Measurements from ENCODE around the gene FAM47E. TPM values are rescaled to one million over a fixed set of nuclear protein-coding genes. Genes with fewer than 3 reads are reported as not detected.

The FAM47E gene
- total and polyA plus RNA-seq, 2 of the 13 experiments (the other 11 are each of a cell fraction or from before 2014, with no cell fraction given) = 0.33 to 0.66 TPM

DNA sequence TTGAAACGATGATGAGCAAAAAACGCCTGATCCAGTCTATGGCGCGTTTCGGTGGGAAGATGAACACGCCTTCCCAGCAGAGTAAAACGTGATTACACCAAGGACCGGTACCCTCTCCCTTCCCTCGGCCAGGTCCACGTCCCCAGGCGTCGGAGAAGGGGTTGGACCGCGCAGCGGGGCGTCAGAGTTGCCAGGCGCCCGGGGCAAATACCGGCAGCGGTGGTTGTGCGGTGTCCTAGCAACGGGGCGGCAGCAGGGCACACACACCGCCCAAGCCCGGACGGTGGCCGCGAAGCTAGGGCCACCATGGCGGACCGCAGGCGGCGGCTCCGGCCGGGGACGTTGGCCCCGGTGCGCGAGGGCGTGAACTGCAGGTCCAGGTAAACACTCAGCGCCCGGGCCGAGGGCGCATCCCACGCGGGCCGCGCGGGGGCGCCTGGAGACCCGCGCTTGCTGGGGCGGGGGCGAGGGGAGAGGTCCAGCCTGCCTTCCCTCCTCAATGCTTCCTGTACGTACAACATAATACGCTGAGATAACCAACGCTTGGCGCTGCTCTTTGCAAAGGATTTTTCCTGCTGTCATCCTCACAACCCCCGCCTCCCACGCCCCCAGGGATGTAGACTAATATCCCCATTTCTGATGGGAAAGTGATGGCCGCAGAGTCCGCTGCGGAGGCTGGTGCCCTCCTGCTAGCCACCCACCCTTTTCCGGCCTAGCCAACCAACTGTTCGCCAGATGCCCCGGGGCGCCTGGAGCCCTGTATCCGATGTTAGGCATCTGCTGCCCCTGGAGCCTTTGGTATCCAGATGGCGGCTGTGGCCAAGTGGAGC, at the start of gene FAM47E (continued):
- TF ChIP-seq, protein P1, sequence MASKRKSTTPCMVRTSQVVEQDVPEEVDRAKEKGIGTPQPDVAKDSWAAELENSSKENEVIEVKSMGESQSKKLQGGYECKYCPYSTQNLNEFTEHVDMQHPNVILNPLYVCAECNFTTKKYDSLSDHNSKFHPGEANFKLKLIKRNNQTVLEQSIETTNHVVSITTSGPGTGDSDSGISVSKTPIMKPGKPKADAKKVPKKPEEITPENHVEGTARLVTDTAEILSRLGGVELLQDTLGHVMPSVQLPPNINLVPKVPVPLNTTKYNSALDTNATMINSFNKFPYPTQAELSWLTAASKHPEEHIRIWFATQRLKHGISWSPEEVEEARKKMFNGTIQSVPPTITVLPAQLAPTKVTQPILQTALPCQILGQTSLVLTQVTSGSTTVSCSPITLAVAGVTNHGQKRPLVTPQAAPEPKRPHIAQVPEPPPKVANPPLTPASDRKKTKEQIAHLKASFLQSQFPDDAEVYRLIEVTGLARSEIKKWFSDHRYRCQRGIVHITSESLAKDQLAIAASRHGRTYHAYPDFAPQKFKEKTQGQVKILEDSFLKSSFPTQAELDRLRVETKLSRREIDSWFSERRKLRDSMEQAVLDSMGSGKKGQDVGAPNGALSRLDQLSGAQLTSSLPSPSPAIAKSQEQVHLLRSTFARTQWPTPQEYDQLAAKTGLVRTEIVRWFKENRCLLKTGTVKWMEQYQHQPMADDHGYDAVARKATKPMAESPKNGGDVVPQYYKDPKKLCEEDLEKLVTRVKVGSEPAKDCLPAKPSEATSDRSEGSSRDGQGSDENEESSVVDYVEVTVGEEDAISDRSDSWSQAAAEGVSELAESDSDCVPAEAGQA (IDR thresholded peaks at IDR 0.05; ENCODE audit: low read depth) = no peak
- TF ChIP-seq, protein P1 (CRISPR knock-in tag; IDR thresholded peaks at IDR 0.05; ENCODE audit: borderline replicate concordance) = no peak; the same call in 1 of the 2 replicates
- TF ChIP-seq ZKSCAN5 (CRISPR knock-in tag; IDR thresholded peaks at IDR 0.05) (no peak), RBM39 (IDR thresholded peaks at IDR 0.05; ENCODE audit: low read depth, low read length, poor library complexity, severe bottlenecking) (peak; percentile 52), RFXAP (CRISPR knock-in tag; IDR thresholded peaks at IDR 0.05; ENCODE audit: borderline replicate concordance) (peak; percentile 98), ATM (IDR thresholded peaks at IDR 0.05; ENCODE audit: borderline replicate concordance) (no peak), FOSL1 (CRISPR knock-in tag; IDR thresholded peaks at IDR 0.05; ENCODE audit: borderline replicate concordance) (no peak), NFYB (CRISPR knock-in tag; IDR thresholded peaks at IDR 0.05) (no peak), FOXA3 (CRISPR knock-in tag; IDR thresholded peaks at IDR 0.05) (peak; percentile 75), ZNF563 (CRISPR knock-in tag; IDR thresholded peaks at IDR 0.05) (peak; percentile 64; the same call in 1 of the 2 replicates), ZNF713 (CRISPR knock-in tag; IDR thresholded peaks at IDR 0.05) (0 out of 2 replicates have a peak, but pooled peaks have one; percentile 40), BORCS8-MEF2B (CRISPR knock-in tag; IDR thresholded peaks at IDR 0.05) (peak; percentile 85; the same call in 1 of the 2 replicates)
- TF ChIP-seq, protein P2, sequence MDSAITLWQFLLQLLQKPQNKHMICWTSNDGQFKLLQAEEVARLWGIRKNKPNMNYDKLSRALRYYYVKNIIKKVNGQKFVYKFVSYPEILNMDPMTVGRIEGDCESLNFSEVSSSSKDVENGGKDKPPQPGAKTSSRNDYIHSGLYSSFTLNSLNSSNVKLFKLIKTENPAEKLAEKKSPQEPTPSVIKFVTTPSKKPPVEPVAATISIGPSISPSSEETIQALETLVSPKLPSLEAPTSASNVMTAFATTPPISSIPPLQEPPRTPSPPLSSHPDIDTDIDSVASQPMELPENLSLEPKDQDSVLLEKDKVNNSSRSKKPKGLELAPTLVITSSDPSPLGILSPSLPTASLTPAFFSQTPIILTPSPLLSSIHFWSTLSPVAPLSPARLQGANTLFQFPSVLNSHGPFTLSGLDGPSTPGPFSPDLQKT (CRISPR knock-in tag; IDR thresholded peaks at IDR 0.05; ENCODE audit: borderline replicate concordance) = no peak
- TF ChIP-seq, protein P3, sequence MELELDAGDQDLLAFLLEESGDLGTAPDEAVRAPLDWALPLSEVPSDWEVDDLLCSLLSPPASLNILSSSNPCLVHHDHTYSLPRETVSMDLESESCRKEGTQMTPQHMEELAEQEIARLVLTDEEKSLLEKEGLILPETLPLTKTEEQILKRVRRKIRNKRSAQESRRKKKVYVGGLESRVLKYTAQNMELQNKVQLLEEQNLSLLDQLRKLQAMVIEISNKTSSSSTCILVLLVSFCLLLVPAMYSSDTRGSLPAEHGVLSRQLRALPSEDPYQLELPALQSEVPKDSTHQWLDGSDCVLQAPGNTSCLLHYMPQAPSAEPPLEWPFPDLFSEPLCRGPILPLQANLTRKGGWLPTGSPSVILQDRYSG (CRISPR knock-in tag; IDR thresholded peaks at IDR 0.05) = no peak
- TF ChIP-seq, protein P4, sequence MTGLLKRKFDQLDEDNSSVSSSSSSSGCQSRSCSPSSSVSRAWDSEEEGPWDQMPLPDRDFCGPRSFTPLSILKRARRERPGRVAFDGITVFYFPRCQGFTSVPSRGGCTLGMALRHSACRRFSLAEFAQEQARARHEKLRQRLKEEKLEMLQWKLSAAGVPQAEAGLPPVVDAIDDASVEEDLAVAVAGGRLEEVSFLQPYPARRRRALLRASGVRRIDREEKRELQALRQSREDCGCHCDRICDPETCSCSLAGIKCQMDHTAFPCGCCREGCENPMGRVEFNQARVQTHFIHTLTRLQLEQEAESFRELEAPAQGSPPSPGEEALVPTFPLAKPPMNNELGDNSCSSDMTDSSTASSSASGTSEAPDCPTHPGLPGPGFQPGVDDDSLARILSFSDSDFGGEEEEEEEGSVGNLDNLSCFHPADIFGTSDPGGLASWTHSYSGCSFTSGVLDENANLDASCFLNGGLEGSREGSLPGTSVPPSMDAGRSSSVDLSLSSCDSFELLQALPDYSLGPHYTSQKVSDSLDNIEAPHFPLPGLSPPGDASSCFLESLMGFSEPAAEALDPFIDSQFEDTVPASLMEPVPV (CRISPR knock-in tag; IDR thresholded peaks at IDR 0.05) = peak; percentile 71
